Panc1 (cell line): ENCODE measurements around the gene FTSJ1. TPM values are rescaled to one million over a fixed set of nuclear protein-coding genes. Genes with fewer than 3 reads are reported as not detected.
A peak's percentile ranks its signal among the peaks of the same experiment; 100 is the strongest.

ENCODE experiments used
- ATAC-seq: fragments of 200-7000 bp; cut with Tn5 transposase; 2 replicates; pipeline ENCODE4 v1.9.1; 2020; ENCODE audit warnings: mild to moderate bottlenecking, moderate library complexity
- BruUV-seq: library from RNA; stranded (reverse); fragments of 400-500 nt; replicated peaks from 2 replicates; lab custom pipeline; 2021; lab: Mats Ljungman, UMichigan
- CTCF ChIA-PET: fragments of 300-600 bp; sonication (Branson Sonifier 250); formaldehyde crosslinking; loops from one replicate; lab custom pipeline; 2022; ENCODE audit warnings: antibody characterized with exemption; lab: Charles Lee
- POLR2A ChIA-PET: fragments of 300-600 bp; sonication (Branson Sonifier 250); formaldehyde crosslinking; loops from one replicate; lab custom pipeline; 2022; ENCODE audit warnings: antibody characterized with exemption; lab: Charles Lee
- DNase-seq: peaks from one replicate; pipeline ENCODE4 v3.0.0-alpha.2; 2010; ENCODE audit warnings: low read depth, low spot score
- H3K27ac ChIP-seq: 2 replicates; pipeline ENCODE4 v1.5.1; 2011; ENCODE audit warnings: mild to moderate bottlenecking, low read length, inconsistent platforms
- H3K27me3 ChIP-seq: fragments of 200-500 bp; sonication (Bioruptor generic); 2 replicates; pipeline ENCODE4 v1.6.0; 2014; ENCODE audit warnings: low read length, inconsistent platforms; ENCODE audit not compliant: control insufficient read depth, insufficient read depth
- H3K36me3 ChIP-seq: fragments of 200-500 bp; sonication (Bioruptor generic); 2 replicates; pipeline ENCODE4 v1.5.1; 2014; ENCODE audit warnings: inconsistent platforms, mild to moderate bottlenecking, low read length, moderate library complexity; ENCODE audit not compliant: control insufficient read depth, insufficient read depth
- H3K4me1 ChIP-seq: 2 replicates; pipeline ENCODE4 v1.5.1; 2011; ENCODE audit warnings: inconsistent platforms, mild to moderate bottlenecking, low read length, moderate library complexity; ENCODE audit not compliant: control insufficient read depth, insufficient read depth
- H3K4me3 ChIP-seq, 2 experiments: 2 replicates each; pipeline ENCODE4 v1.5.1; 2011 to 2012; ENCODE audit warnings: low read depth in 2 of 2, low read length in 2 of 2, mild to moderate bottlenecking in 2 of 2, inconsistent platforms in 1 of 2, moderate library complexity in 1 of 2
- H3K9me3 ChIP-seq: fragments of 200-500 bp; sonication (Bioruptor generic); 2 replicates; pipeline ENCODE4 v1.5.1; 2014; ENCODE audit warnings: low read depth, mild to moderate bottlenecking, inconsistent platforms, low read length, moderate library complexity; ENCODE audit not compliant: control insufficient read depth, insufficient read depth
- POLR2AphosphoS5 ChIP-seq: IDR thresholded peaks from 2 replicates; pipeline ENCODE4 v1.6.1; 2012; ENCODE audit warnings: mild to moderate bottlenecking, low read depth, low read length, moderate library complexity
- SIN3A ChIP-seq: IDR thresholded peaks from 2 replicates; pipeline ENCODE4 v1.6.1; 2012; ENCODE audit warnings: low read depth, mild to moderate bottlenecking, low read length, moderate library complexity, borderline replicate concordance; ENCODE audit not compliant: insufficient read depth
- TCF7L2 ChIP-seq: IDR thresholded peaks from 2 replicates; pipeline ENCODE4 v1.6.1; 2011; ENCODE audit warnings: mild to moderate bottlenecking, low read depth, low read length, inconsistent platforms
- in situ Hi-C: cut with HindIII; loops from 2 replicates; pipeline ENCODE4 v1.10.0; 2016; ENCODE audit warnings: low sequenced_read_pairs, low pct_unique_long_range_greater_than_20kb
- intact Hi-C: fragments of 100-400 bp; cut with micrococcal nuclease; formaldehyde crosslinking; loops from one replicate; pipeline ENCODE4 v1.10.0; 2022; ENCODE audit not compliant: unreplicated experiment
- total RNA-seq: library from RNA; stranded (reverse); gene quantifications from one replicate; pipeline ENCODE4 v1.2.1, GENCODE V29; 2021; ENCODE audit not compliant: unreplicated experiment
- TF ChIP-seq, protein P1 (sequence below), 2 experiments: IDR thresholded peaks; 2 replicates each; pipeline ENCODE4 v1.6.1; 2011 to 2012; ENCODE audit warnings: low read depth in 2 of 2, control low read depth in 1 of 2, low read length in 1 of 2, mild to moderate bottlenecking in 1 of 2, moderate library complexity in 1 of 2; ENCODE audit not compliant: insufficient read depth in 1 of 2
- TF ChIP-seq, protein P2 (sequence below): fragments of 450-650 bp; IDR thresholded peaks from 2 replicates; pipeline ENCODE4 v1.5.1; 2017; ENCODE audit warnings: mild to moderate bottlenecking

The FTSJ1 gene
- total RNA-seq, 1 experiment from 2014 or later, result 43.1 TPM

DNA sequence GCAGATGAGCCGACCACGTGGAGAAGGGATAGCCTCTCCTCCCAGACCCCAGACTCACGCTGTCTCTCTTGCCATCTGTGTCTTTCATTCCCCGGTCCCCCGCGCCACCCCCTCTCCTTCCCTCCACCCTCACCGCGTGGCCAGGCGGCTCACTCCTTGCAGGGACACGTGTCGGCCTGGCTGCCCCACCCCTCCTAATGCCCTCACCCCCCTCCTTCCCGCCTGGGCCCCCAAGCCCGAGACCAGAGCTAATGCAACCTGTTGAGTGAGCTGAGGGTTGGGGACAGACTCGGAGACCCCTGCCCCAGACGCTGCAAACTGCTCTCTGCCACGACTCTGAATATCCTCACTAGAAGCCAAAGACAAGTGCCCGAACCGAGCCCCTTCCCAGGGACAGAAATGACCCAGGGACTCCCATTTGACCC is 7.7 kb upstream of the FTSJ1 start:
- Histone ChIP-seq H3K36me3 (no peaks in the 10 kb centered on the region), H3K4me1 (no peaks in the 10 kb centered on the region), H3K4me3 (peak overlapping the region in 1 of 2 experiments; percentile 13; a peak in 1 of 4 replicates), H3K9me3 (no peaks in the 10 kb centered on the region), H3K27ac (no peak overlapping the region), H3K27me3 (no peaks in the 10 kb centered on the region)
- intact Hi-C loops, result no loop called here
- CTCF ChIA-PET, result no interaction called here
- TF ChIP-seq, protein P1, sequence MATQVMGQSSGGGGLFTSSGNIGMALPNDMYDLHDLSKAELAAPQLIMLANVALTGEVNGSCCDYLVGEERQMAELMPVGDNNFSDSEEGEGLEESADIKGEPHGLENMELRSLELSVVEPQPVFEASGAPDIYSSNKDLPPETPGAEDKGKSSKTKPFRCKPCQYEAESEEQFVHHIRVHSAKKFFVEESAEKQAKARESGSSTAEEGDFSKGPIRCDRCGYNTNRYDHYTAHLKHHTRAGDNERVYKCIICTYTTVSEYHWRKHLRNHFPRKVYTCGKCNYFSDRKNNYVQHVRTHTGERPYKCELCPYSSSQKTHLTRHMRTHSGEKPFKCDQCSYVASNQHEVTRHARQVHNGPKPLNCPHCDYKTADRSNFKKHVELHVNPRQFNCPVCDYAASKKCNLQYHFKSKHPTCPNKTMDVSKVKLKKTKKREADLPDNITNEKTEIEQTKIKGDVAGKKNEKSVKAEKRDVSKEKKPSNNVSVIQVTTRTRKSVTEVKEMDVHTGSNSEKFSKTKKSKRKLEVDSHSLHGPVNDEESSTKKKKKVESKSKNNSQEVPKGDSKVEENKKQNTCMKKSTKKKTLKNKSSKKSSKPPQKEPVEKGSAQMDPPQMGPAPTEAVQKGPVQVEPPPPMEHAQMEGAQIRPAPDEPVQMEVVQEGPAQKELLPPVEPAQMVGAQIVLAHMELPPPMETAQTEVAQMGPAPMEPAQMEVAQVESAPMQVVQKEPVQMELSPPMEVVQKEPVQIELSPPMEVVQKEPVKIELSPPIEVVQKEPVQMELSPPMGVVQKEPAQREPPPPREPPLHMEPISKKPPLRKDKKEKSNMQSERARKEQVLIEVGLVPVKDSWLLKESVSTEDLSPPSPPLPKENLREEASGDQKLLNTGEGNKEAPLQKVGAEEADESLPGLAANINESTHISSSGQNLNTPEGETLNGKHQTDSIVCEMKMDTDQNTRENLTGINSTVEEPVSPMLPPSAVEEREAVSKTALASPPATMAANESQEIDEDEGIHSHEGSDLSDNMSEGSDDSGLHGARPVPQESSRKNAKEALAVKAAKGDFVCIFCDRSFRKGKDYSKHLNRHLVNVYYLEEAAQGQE (IDR thresholded peaks at IDR 0.05; ENCODE audit: insufficient read depth in 1 of 2, low read depth in 2 of 2, low read length in 1 of 2), result no peak
- no peak for TF ChIP-seq SIN3A
- TF ChIP-seq, protein P2, sequence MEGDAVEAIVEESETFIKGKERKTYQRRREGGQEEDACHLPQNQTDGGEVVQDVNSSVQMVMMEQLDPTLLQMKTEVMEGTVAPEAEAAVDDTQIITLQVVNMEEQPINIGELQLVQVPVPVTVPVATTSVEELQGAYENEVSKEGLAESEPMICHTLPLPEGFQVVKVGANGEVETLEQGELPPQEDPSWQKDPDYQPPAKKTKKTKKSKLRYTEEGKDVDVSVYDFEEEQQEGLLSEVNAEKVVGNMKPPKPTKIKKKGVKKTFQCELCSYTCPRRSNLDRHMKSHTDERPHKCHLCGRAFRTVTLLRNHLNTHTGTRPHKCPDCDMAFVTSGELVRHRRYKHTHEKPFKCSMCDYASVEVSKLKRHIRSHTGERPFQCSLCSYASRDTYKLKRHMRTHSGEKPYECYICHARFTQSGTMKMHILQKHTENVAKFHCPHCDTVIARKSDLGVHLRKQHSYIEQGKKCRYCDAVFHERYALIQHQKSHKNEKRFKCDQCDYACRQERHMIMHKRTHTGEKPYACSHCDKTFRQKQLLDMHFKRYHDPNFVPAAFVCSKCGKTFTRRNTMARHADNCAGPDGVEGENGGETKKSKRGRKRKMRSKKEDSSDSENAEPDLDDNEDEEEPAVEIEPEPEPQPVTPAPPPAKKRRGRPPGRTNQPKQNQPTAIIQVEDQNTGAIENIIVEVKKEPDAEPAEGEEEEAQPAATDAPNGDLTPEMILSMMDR, result no peak
- no peak for TF ChIP-seq TCF7L2
- no peak for TF ChIP-seq POLR2AphosphoS5
- in situ Hi-C loops, result no loop called here
- no peak for DNase-seq
- no TSS peak for BruUV-seq
- no peak; the same call in 1 of the 2 replicates for ATAC-seq
- POLR2A ChIA-PET, result no interaction called here

DNA sequence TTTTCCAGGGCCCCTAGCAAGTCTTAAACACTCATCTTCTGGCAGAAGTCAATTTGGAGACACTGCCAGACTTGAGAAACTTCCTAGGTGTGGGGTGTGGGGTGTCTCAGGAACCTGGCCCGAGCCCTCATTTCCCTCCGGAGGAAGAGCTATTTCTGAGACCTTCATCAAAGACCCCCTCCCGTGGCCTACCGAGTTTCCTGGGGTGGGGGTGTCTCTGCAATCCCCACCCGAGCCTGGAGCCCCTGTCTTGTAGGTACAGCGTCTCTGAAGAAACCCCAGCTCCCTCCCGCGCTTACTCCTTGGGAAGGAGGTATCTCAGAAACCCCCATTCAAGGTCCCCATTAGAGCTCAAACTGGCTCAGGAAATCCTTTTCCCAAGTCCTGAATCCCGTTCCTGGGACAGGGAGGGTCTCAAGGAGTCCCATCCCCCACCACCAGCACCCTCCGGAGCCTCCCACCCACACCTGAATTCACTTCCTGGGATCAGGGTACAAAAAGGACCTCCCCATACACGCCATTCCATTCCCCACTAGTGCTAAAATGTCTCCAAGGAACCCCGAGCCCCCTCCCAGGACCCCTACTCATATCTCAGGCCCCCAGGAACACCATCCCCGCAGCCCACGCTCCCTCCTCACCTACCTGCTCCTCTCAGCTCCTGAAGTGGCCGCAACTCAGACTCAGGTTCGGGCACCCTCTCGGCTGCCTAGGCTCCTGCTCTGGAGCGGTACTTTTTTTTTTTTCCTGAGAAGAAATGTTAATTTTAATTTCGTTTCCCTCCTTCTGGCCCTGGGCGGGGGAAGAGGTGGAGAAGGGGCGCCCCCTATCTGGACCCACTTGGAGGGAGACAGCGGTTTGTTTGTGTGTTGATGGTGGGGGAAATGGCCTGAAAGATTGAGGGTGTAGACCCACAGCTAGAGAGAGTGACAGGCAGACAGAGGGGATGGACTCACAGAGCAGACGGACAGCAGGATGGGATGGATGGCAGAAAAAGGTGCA is 7.0 kb upstream of the FTSJ1 start:
- CTCF ChIA-PET, result no interaction called here
- TF ChIP-seq, protein P1 (IDR thresholded peaks at IDR 0.05; ENCODE audit: insufficient read depth in 1 of 2, low read depth in 2 of 2, low read length in 1 of 2), result no peak
- TF ChIP-seq SIN3A (no peak), TCF7L2 (no peak), POLR2AphosphoS5 (no peak)
- TF ChIP-seq, protein P2, result peak; percentile 31; the same call in 1 of the 2 replicates
- DNase-seq (no peak), ATAC-seq (no peak)
- Histone ChIP-seq H3K4me3 (no peak overlapping the region), H3K36me3 (no peaks in the 10 kb centered on the region), H3K27ac (no peak overlapping the region), H3K27me3 (no peaks in the 10 kb centered on the region), H3K9me3 (no peaks in the 10 kb centered on the region), H3K4me1 (no peaks in the 10 kb centered on the region)
- POLR2A ChIA-PET, result no interaction called here
- no TSS peak for BruUV-seq
- in situ Hi-C loops (no loop called here), intact Hi-C loops (no loop called here)
